Smooth muscle cell of trachea (primary cell): Measurements from ENCODE around the gene CENPC. TPM values are rescaled to one million over a fixed set of nuclear protein-coding genes. Genes with fewer than 3 reads are reported as not detected.

Experiments
- total RNA-seq: library from RNA; depleted of rRNA; stranded (reverse); fragments of >200 nt; gene quantifications from 2 replicates; pipeline ENCODE4 v1.2.1, GENCODE V29; 2014

Gene CENPC, protein sequence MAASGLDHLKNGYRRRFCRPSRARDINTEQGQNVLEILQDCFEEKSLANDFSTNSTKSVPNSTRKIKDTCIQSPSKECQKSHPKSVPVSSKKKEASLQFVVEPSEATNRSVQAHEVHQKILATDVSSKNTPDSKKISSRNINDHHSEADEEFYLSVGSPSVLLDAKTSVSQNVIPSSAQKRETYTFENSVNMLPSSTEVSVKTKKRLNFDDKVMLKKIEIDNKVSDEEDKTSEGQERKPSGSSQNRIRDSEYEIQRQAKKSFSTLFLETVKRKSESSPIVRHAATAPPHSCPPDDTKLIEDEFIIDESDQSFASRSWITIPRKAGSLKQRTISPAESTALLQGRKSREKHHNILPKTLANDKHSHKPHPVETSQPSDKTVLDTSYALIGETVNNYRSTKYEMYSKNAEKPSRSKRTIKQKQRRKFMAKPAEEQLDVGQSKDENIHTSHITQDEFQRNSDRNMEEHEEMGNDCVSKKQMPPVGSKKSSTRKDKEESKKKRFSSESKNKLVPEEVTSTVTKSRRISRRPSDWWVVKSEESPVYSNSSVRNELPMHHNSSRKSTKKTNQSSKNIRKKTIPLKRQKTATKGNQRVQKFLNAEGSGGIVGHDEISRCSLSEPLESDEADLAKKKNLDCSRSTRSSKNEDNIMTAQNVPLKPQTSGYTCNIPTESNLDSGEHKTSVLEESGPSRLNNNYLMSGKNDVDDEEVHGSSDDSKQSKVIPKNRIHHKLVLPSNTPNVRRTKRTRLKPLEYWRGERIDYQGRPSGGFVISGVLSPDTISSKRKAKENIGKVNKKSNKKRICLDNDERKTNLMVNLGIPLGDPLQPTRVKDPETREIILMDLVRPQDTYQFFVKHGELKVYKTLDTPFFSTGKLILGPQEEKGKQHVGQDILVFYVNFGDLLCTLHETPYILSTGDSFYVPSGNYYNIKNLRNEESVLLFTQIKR
- total RNA-seq = 9.9 and 20.9 TPM in 2 replicates

DNA sequence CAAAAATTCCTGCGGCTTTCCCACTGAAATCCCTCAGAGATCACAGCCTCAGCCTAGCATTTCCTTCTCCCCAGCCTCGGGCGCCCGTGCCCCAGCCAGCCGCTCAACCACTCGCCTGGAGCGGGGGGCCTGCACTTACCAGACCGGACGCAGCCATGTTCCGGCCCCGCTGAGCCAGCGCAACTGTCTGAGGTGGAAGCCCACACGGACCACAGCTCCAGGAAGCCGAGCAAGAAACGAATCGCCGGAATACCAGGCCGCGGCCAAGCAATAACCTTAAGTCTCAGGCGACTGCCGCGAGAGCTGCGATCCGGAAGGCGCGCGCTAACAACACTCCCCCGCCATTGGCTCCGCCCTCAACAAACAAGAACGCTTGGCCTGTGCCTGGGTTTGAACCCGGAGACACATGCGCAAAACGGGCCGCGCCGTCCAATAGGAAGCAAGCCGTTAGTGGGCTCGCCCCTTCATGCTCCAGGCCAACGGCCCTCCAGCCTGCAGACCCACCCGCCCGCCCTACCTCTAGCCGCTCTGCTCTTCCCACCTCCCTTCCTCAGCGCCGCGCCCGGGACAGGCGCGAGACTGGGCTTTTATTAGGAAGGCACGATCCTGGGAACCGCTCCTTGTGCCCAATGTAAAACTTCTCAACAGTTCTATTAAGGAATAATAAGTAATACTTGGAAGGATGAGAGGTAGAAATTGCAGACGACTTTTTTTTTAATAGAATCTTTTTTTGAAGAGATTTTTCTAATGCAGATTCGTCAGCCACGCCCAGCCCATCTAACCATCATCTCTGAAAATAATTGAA, at the start of gene CENPC:
CENPC (minus strand) TSS at position 305 of the 805 bp plus-strand sequence; CDS start at position 157, 148 bp downstream.

DNA sequence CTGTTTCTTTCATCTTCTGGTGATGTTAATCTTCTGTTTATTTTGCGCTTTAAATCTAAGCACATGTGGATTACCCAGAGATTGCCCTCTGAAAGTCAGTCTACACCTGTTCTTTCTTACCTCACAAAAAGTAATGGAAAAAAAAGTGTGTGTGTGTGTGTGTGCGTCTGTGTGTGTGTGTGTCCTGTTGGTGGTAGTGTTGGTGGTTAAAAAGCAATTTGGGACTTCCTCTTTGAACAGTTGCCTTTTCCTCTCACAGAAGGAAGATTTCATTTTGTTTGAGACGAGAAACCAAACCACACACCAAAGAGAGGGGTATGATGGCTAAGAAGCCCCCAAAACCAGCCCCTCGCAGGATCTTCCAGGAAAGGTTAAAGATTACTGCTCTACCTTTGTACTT, 13.2 kb upstream of the CENPC start, which contains the start of gene STAP1:
STAP1 (plus strand) TSS at position 235 of the 400 bp plus-strand sequence; CDS start at position 318, 83 bp downstream.

Other genes with a start within 250 kb of the CENPC start
- gene STAP1, start 13.2 kb upstream of the CENPC start, total RNA-seq = not detected in 2 replicates
- 137 and 196 TPM in 2 replicates for gene UBA6, start 155.7 kb upstream of the CENPC start, total RNA-seq
- gene GNRHR, start 208.9 kb upstream of the CENPC start, total RNA-seq = not detected in 2 replicates